ENCODE results near the gene IFT20. TPM values are rescaled to one million over a fixed set of nuclear protein-coding genes. Genes with fewer than 3 reads are reported as not detected.

IFT20 gene
- 10 to 100 TPM; 34.1 to 56.5 (median 51.4) TPM for total RNA-seq

- peak within 1 kb of the TSS; percentile 60 to 94 for H3K4me3 ChIP-seq
- H3K4me1 ChIP-seq = peaks cover 2 to 70% (median 18%) of the 10 kb centered on the region in 3 donors
- no peaks in the 10 kb centered on the region for H3K9me3 ChIP-seq
- peak within 1 kb of the TSS; percentile 82 to 98 (median 96) for H3K27ac ChIP-seq
- H3K27me3 ChIP-seq = no peaks in the 10 kb centered on the region
- TF ChIP-seq CTCF (IDR thresholded peaks at IDR 0.05) (peak in 2 of 4 experiments; percentile 3 to 27), POLR2A (IDR thresholded peaks at IDR 0.05) (peak; percentile 92 to 94), EP300 (IDR thresholded peaks at IDR 0.05) (no peak), POLR2AphosphoS5 (IDR thresholded peaks at IDR 0.05) (peak; percentile 97)
- ATAC-seq = peak; percentile 99
- 0% methylated on average over 7 of the region's 62 CpGs; no CpG with 5 or more reads in 1 of the 2 donors for WGBS, 2 donors (ENCODE audit: low coverage in 1 of 2)
- peaks cover 0 to 31% of the 10 kb centered on the region in 2 donors for H3K36me3 ChIP-seq
Observed at GRCh38 chr17:28335201-28335958, at the start of gene IFT20, which contains the start of gene TNFAIP1. TSS of gene IFT20 (minus strand) at chr17:28335472. CDS start at chr17:28331985, 3,487 bp downstream. TSS of gene TNFAIP1 (plus strand) at chr17:28335761. CDS start at chr17:28339522, 3,761 bp downstream.

- Histone ChIP-seq H3K9me3 (no peaks in the 10 kb centered on the region), H3K4me1 (no peaks in the 10 kb centered on the region), H3K27ac (no peak overlapping the region), H3K4me3 (peak overlapping the region; percentile 4 to 39), H3K27me3 (no peaks in the 10 kb centered on the region), H3K36me3 (peaks cover 0 to 87% of the 10 kb centered on the region in 2 donors)
- no CpG with 5 or more reads among the region's 29 CpGs for WGBS, 2 donors (ENCODE audit: low coverage in 1 of 2)
- ATAC-seq = no peak
- TF ChIP-seq EP300 (IDR thresholded peaks at IDR 0.05) = no peak
- no peak for TF ChIP-seq CTCF (IDR thresholded peaks at IDR 0.05)
- TF ChIP-seq POLR2A (IDR thresholded peaks at IDR 0.05) = no peak
- TF ChIP-seq POLR2AphosphoS5 (IDR thresholded peaks at IDR 0.05) = no peak
Observed at GRCh38 chr17:28385037-28385400, 49.7 kb upstream of the IFT20 start.

- TF ChIP-seq POLR2A (IDR thresholded peaks at IDR 0.05) = no peak
- no peak for TF ChIP-seq EP300 (IDR thresholded peaks at IDR 0.05)
- TF ChIP-seq POLR2AphosphoS5 (IDR thresholded peaks at IDR 0.05) = no peak
- no peak for TF ChIP-seq CTCF (IDR thresholded peaks at IDR 0.05)
- peak; percentile 58 for ATAC-seq
- Histone ChIP-seq H3K4me1 (no peaks in the 10 kb centered on the region), H3K27ac (no peak overlapping the region), H3K9me3 (no peaks in the 10 kb centered on the region), H3K27me3 (no peaks in the 10 kb centered on the region), H3K36me3 (peaks cover 0 to 82% of the 10 kb centered on the region in 2 donors), H3K4me3 (peak overlapping the region; percentile 4 to 39)
- 33 to 65% methylated on average over 2 to 5 of the region's 56 CpGs for WGBS, 2 donors (ENCODE audit: low coverage in 1 of 2)
Observed at GRCh38 chr17:28384281-28385036, 49.2 kb upstream of the IFT20 start.

GRCh38 chr17:28381141-28381825 is 46.0 kb upstream of the IFT20 start:
- H3K27ac ChIP-seq = no peak overlapping the region
- H3K36me3 ChIP-seq = peaks cover 0 to 64% of the 10 kb centered on the region in 2 donors
- no peak overlapping the region for H3K4me3 ChIP-seq
- no peaks in the 10 kb centered on the region for H3K27me3 ChIP-seq
- no peaks in the 10 kb centered on the region for H3K4me1 ChIP-seq
- WGBS, 2 donors (ENCODE audit: low coverage in 1 of 2) = no CpG with 5 or more reads among the region's 72 CpGs
- ATAC-seq = no peak
- H3K9me3 ChIP-seq = no peaks in the 10 kb centered on the region
- no peak for TF ChIP-seq POLR2A (IDR thresholded peaks at IDR 0.05)
- TF ChIP-seq POLR2AphosphoS5 (IDR thresholded peaks at IDR 0.05) = no peak
- no peak for TF ChIP-seq CTCF (IDR thresholded peaks at IDR 0.05)
- no peak for TF ChIP-seq EP300 (IDR thresholded peaks at IDR 0.05)

Measured in gastroesophageal sphincter (tissue), 4 donors.